GM12878 (cell line): Measurements from ENCODE around the gene SLC4A5. TPM values are rescaled to one million over a fixed set of nuclear protein-coding genes. Genes with fewer than 3 reads are reported as not detected.
"Not testable (repeated sequence)": the region's sequence is repeated elsewhere in the genome, so short reads cannot be mapped to it uniquely, and the experiment has no call there.

ENCODE experiments used
- ATAC-seq: fragments of 200-7000 bp; cut with Tn5 transposase; 3 replicates; pipeline ENCODE4 v1.9.1; 2020; ENCODE audit warnings: mild to moderate bottlenecking, moderate library complexity
- BruUV-seq: library from RNA; stranded (reverse); fragments of 400-500 nt; replicated peaks from 2 replicates; lab custom pipeline; 2021; lab: Mats Ljungman, UMichigan
- CTCF ChIA-PET: fragments of 300-600 bp; sonication (Branson Sonifier 250); formaldehyde crosslinking; extraction: SDS; loops from one replicate; lab custom pipeline; 2021; ENCODE audit warnings: inconsistent platforms; lab: Yijun Ruan, JAX
- POLR2A ChIA-PET: fragments of 350-600 bp; formaldehyde crosslinking; extraction: SDS; loops from one replicate; lab custom pipeline; 2021; ENCODE audit warnings: inconsistent platforms; lab: Charles Lee
- RAD21 ChIA-PET: fragments of 300-600 bp; sonication (Branson Sonifier 250); formaldehyde crosslinking; loops from one replicate; lab custom pipeline; 2023; ENCODE audit warnings: antibody characterized with exemption; ENCODE audit not compliant: unreplicated experiment; lab: Charles Lee
- SMC1A ChIA-PET: fragments of 300-600 bp; sonication (Branson Sonifier 250); formaldehyde crosslinking; loops from one replicate; lab custom pipeline; 2023; ENCODE audit not compliant: unreplicated experiment, uncharacterized antibody; lab: Charles Lee
- DNase-seq: peaks from one replicate; pipeline ENCODE4 v3.0.0-alpha.2; 2011; ENCODE audit warnings: low read depth, low spot score
- FAIRE-seq: peaks from 3 replicates; lab custom pipeline; 2011; peaks lifted over from hg19 to GRCh38; lab: Jason Lieb, UNC
- H2AFZ ChIP-seq: 2 replicates; pipeline ENCODE4 v1.6.0; 2011; ENCODE audit warnings: low read depth, low read length, control low read depth; ENCODE audit not compliant: control insufficient read depth
- H3K27ac ChIP-seq: 2 replicates; pipeline ENCODE4 v1.5.1; 2011; ENCODE audit warnings: control low read depth; ENCODE audit not compliant: control insufficient read depth, insufficient read depth
- H3K27me3 ChIP-seq, 2 experiments: replicated peaks in 1 of 2; 2 replicates each; pipeline versions ENCODE4 v1.6.0 to v1.6.1; 2011; ENCODE audit warnings: low read length in 1 of 2; ENCODE audit not compliant: control insufficient read depth in 2 of 2, insufficient read depth in 2 of 2
- H3K36me3 ChIP-seq, 2 experiments: 2 replicates each; pipeline ENCODE4 v1.5.1; 2011; ENCODE audit warnings: low read length in 1 of 2; ENCODE audit not compliant: control insufficient read depth in 2 of 2, insufficient read depth in 2 of 2
- H3K4me1 ChIP-seq: 2 replicates; pipeline ENCODE4 v1.6.1; 2011; ENCODE audit warnings: mild to moderate bottlenecking, low read length, moderate library complexity, mixed read lengths; ENCODE audit not compliant: control insufficient read depth, insufficient read depth
- H3K4me2 ChIP-seq: 2 replicates; pipeline ENCODE4 v1.6.0; 2011; ENCODE audit warnings: control low read depth; ENCODE audit not compliant: control insufficient read depth, insufficient read depth
- H3K4me3 ChIP-seq: fragments of 200-600 bp; sonication (generic); 2 replicates; pipeline ENCODE4 v1.5.1; 2016
- H3K79me2 ChIP-seq: 2 replicates; pipeline ENCODE4 v1.6.0; 2011; ENCODE audit warnings: low read length; ENCODE audit not compliant: control insufficient read depth, insufficient read depth
- H3K9ac ChIP-seq: 2 replicates; pipeline ENCODE4 v1.8.0; 2011; ENCODE audit warnings: low read length, control low read depth, mixed read lengths; ENCODE audit not compliant: control insufficient read depth, insufficient read depth
- H3K9me3 ChIP-seq: replicated peaks from 3 replicates; pipeline ENCODE4 v1.5.1; 2011; ENCODE audit warnings: mild to moderate bottlenecking, low read length; ENCODE audit not compliant: control insufficient read depth, insufficient read depth
- H4K20me1 ChIP-seq: 2 replicates; pipeline ENCODE4 v1.6.0; 2011; ENCODE audit not compliant: control insufficient read depth, insufficient read depth
- CREM ChIP-seq: IDR thresholded peaks from 2 replicates; pipeline ENCODE4 v1.6.1; 2014; ENCODE audit warnings: antibody characterized with exemption, low read depth
- POLR2AphosphoS2 ChIP-seq: IDR thresholded peaks from 2 replicates; pipeline ENCODE4 v1.6.1; 2011; ENCODE audit warnings: low read depth, mild to moderate bottlenecking, low read length, improper control_type of control experiment, moderate library complexity
- POU2F2 ChIP-seq: IDR thresholded peaks from 3 replicates; pipeline ENCODE4 v1.6.1; 2011; ENCODE audit warnings: low read depth, mild to moderate bottlenecking, low read length, borderline replicate concordance
- WGBS: methylation state at CpG from one replicate; pipeline ENCODE4 v1.1.6; 2016; ENCODE audit warnings: low lambda C conversion rate; ENCODE audit not compliant: insufficient replicate concordance, insufficient coverage; ENCODE audit errors: missing lambda C conversion rate; 5-methylcytosine and 5-hydroxymethylcytosine counted together
- in situ Hi-C: fragments of 300-500 bp; cut with MboI; formaldehyde crosslinking; loops from 9 replicates; pipeline ENCODE4 v1.14.3; 2018; ENCODE audit warnings: mixed read lengths
- intact Hi-C: fragments of 100-400 bp; cut with micrococcal nuclease; formaldehyde crosslinking; loops from one replicate; pipeline ENCODE4 v1.14.2; 2022; ENCODE audit not compliant: unreplicated experiment
- polyA plus RNA-seq, 11 experiments: library from polyadenylated mRNA; depleted of rRNA in 4 of 11; unstranded in 6 of 11; stranded (reverse) in 5 of 11; fragments of >200 nt; fragmentation: Nextera tagmentation in 4 of 11; fragmentation: Illumina TruSeq in 1 of 11; extraction: Ambion mirVana in 4 of 11; extraction: Trizol in 1 of 11; gene quantifications; 1 replicate in 1 of 11; 2 replicates in 10 of 11; pipeline versions ENCODE4 v1.2.1 to v1.2.3, GENCODE V29; 2011 to 2016; ENCODE audit warnings: inconsistent platforms in 2 of 11, missing spikeins in 2 of 11, low read depth in 1 of 11
- total RNA-seq, 4 experiments: library from RNA; depleted of rRNA in 3 of 4; stranded (reverse); fragments of >200 nt in 3 of 4; fragmentation: Illumina TruSeq in 1 of 4; extraction: Trizol in 1 of 4; gene quantifications; 2 replicates each; pipeline versions ENCODE4 v1.2.1 to v1.2.3, GENCODE V29; 2013 to 2021
- TF ChIP-seq, protein P1 (sequence below): fragments of 450-650 bp; IDR thresholded peaks from 2 replicates; pipeline ENCODE4 v1.6.1; 2017; ENCODE audit warnings: borderline replicate concordance
- TF ChIP-seq, protein P2 (sequence below): IDR thresholded peaks from 2 replicates; pipeline ENCODE4 v1.6.1; 2012; ENCODE audit warnings: low read length, inconsistent platforms

The SLC4A5 gene
- total and polyA plus RNA-seq, 10 of the 15 experiments (the other 5 are each of a cell fraction or from before 2014, with no cell fraction given) = 0.15 to 4.7 (median 1.6) TPM

DNA sequence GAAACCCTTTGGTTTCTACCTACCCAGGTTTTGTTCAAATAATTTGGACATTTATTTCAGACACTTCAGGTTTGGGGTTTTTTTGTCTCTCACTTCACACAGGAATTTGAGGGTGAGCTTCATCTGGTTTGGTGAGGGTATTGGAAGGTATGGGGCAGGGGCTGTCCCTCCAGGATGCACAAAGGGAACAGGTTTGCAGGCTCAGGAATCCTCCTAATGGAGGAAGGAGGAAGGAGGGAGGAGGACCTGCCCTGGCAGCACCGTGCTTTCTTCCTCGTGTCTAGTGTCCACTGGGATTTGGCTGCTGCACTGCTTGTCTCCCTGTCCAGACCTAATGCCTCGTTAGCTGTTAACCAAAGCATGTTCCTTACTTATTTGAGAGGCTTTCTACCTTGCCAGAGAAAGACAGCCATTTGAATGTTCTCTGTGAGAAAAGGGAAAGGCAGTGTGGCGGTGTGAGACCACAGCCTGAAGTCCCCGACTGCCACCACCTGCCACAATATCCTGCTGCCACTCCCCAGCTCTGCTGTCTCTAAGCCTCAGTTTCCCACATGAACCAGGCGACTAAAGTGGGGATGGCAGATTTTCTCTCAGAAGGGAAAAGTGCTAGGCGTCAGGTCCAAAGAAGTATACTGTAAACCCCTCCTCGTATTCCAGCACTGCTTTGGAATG is 2.2 kb upstream of the SLC4A5 start:
- in situ Hi-C loops (no loop called here), intact Hi-C loops (no loop called here)
- peak; percentile 65 for ATAC-seq
- Histone ChIP-seq H4K20me1 (no peaks in the 10 kb centered on the region), H2AFZ (peak overlapping the region; percentile 21), H3K4me2 (peak overlapping the region; percentile 22), H3K36me3 (no peaks in the 10 kb centered on the region), H3K27me3 (no peaks in the 10 kb centered on the region), H3K79me2 (no peaks in the 10 kb centered on the region), H3K9ac (no peak overlapping the region), H3K9me3 (no peaks in the 10 kb centered on the region), H3K27ac (no peak overlapping the region), H3K4me1 (peaks cover 8% of the 10 kb centered on the region; the same call in 1 of the 2 replicates), H3K4me3 (no peak overlapping the region)
- ChIA-PET POLR2A (interaction anchor here (0.8 kb wide), 1 partner anchor 46 kb away, joined by 3 read pairs; no protein-coding TSS in a partner anchor), RAD21 (interaction anchor here (1.3 kb wide), 1 partner anchor 10 kb away, joined by 5 read pairs; no protein-coding TSS in a partner anchor), CTCF (interaction anchor here (0.9 to 6.2 kb wide), 4 partner anchors 8 to 95 kb away, joined by 3 to 49 read pairs (median 4); no protein-coding TSS in a partner anchor), SMC1A (interaction anchor here (0.8 to 1.9 kb wide), 2 partner anchors 10 to 45 kb away, joined by 3 to 15 read pairs; no protein-coding TSS in a partner anchor)
- 62% methylated on average over 8 of the region's 8 CpGs for WGBS
- TF ChIP-seq POU2F2 = no peak
- no peak for TF ChIP-seq CREM
- TF ChIP-seq POLR2AphosphoS2 = no peak
- TF ChIP-seq, protein P1, sequence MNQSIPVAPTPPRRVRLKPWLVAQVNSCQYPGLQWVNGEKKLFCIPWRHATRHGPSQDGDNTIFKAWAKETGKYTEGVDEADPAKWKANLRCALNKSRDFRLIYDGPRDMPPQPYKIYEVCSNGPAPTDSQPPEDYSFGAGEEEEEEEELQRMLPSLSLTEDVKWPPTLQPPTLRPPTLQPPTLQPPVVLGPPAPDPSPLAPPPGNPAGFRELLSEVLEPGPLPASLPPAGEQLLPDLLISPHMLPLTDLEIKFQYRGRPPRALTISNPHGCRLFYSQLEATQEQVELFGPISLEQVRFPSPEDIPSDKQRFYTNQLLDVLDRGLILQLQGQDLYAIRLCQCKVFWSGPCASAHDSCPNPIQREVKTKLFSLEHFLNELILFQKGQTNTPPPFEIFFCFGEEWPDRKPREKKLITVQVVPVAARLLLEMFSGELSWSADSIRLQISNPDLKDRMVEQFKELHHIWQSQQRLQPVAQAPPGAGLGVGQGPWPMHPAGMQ = no peak
- TF ChIP-seq, protein P2, sequence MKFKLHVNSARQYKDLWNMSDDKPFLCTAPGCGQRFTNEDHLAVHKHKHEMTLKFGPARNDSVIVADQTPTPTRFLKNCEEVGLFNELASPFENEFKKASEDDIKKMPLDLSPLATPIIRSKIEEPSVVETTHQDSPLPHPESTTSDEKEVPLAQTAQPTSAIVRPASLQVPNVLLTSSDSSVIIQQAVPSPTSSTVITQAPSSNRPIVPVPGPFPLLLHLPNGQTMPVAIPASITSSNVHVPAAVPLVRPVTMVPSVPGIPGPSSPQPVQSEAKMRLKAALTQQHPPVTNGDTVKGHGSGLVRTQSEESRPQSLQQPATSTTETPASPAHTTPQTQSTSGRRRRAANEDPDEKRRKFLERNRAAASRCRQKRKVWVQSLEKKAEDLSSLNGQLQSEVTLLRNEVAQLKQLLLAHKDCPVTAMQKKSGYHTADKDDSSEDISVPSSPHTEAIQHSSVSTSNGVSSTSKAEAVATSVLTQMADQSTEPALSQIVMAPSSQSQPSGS = no peak
- FAIRE-seq = no peak
- BruUV-seq = no TSS peak
- DNase-seq = no peak

DNA sequence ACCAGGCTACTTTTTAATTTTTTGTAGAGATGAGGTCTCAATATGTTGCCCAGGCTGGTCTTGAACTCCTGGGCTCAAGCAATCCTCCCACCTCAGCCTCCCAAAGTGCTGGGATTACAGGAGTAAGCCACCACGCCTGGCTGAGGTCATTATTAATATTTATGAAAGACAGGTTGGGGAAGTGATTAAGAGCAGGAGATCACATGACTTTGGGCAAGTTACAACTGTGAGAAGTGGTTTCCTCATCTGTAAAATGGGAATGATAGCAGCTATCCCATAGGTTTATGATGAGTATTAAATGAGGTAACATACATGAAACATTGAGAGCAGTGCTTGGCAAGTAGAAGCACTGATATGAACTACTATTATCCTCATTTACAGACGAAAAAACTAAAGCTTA is 7.0 kb downstream of the SLC4A5 start:
- not testable (repeated sequence) for H2AFZ ChIP-seq, H3K4me2 ChIP-seq, BruUV-seq, H3K9ac ChIP-seq, FAIRE-seq, H3K9me3 ChIP-seq, H3K4me1 ChIP-seq, H3K79me2 ChIP-seq, H4K20me1 ChIP-seq, H3K36me3 ChIP-seq, H3K27me3 ChIP-seq, H3K4me3 ChIP-seq, DNase-seq, ATAC-seq, H3K27ac ChIP-seq
- CTCF ChIA-PET = interaction anchor here (0.6 to 5.5 kb wide), 31 partner anchors 9 to 515 kb away, joined by 3 to 166 read pairs (median 9); partner anchors contain the start of genes BOLA3, SLC4A5 and STAMBP
- in situ Hi-C loops = loop anchor here (5.0 kb wide), 1 partner anchor 89 kb away; no protein-coding TSS in a partner anchor
- POLR2A ChIA-PET = interaction anchor here (1.5 kb wide), 1 partner anchor 87 kb away, joined by 3 read pairs; no protein-coding TSS in a partner anchor
- SMC1A ChIA-PET = interaction anchor here (1.1 to 4.7 kb wide), 10 partner anchors 9 to 514 kb away, joined by 3 to 54 read pairs (median 16); no protein-coding TSS in a partner anchor
- WGBS = 0% methylated on average over 2 of the region's 2 CpGs
- RAD21 ChIA-PET = interaction anchor here (1.4 to 2.8 kb wide), 6 partner anchors 68 to 513 kb away, joined by 4 to 47 read pairs (median 14); no protein-coding TSS in a partner anchor
- intact Hi-C loops = loop anchor here (10.0 kb wide), 3 partner anchors 191 to 511 kb away; partner anchors contain the start of genes BOLA3 and STAMBP
